ENCODE results near the gene UBASH3A.

DNA sequence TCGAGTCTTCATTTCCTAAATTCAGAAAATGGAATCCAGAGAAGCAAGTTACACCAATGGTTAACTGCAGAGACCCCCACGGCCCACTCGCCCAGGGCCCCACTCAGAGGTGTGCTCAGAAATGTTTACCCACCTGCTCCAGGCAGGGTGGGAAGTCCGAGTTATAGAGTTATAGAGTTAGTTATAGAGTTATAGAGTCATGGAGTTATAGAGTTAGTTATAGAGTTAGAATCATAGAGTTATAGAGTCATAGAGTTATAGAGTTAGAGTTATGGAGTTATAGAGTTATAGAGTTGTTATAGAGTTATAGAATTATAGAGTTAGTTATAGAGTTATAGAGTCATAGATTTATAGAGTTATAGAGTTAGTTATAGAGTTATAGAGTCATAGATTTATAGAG is 31.7 kb downstream of the UBASH3A start:
- TF ChIP-seq, protein P1, sequence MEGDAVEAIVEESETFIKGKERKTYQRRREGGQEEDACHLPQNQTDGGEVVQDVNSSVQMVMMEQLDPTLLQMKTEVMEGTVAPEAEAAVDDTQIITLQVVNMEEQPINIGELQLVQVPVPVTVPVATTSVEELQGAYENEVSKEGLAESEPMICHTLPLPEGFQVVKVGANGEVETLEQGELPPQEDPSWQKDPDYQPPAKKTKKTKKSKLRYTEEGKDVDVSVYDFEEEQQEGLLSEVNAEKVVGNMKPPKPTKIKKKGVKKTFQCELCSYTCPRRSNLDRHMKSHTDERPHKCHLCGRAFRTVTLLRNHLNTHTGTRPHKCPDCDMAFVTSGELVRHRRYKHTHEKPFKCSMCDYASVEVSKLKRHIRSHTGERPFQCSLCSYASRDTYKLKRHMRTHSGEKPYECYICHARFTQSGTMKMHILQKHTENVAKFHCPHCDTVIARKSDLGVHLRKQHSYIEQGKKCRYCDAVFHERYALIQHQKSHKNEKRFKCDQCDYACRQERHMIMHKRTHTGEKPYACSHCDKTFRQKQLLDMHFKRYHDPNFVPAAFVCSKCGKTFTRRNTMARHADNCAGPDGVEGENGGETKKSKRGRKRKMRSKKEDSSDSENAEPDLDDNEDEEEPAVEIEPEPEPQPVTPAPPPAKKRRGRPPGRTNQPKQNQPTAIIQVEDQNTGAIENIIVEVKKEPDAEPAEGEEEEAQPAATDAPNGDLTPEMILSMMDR (IDR thresholded peaks at IDR 0.05), result no peak
- no peak for TF ChIP-seq POLR2A (IDR thresholded peaks at IDR 0.05)
